Measurements from ENCODE around the gene IAPP. TPM values are rescaled to one million over a fixed set of nuclear protein-coding genes. Genes with fewer than 3 reads are reported as not detected.

IAPP gene
- total and polyA plus RNA-seq, 8 donors, result not detected

GRCh38 chr12:21334771-21335325, 37.9 kb upstream of the IAPP start, which contains the start of gene SLCO1A2:
SLCO1A2 (minus strand) TSS chr12:21334917; CDS start chr12:21334647, 270 bp downstream.
- Histone ChIP-seq H3K9me3 (peaks cover 0 to 23% of the 10 kb centered on the region in 2 donors), H3K27ac (no peak within 1 kb of the TSS), H3K4me3 (no peak within 1 kb of the TSS), H3K27me3 (no peaks in the 10 kb centered on the region), H3K36me3 (no peaks in the 10 kb centered on the region), H3K4me1 (no peaks in the 10 kb centered on the region)
- no peak for TF ChIP-seq CTCF (IDR thresholded peaks at IDR 0.05)
- ATAC-seq (peak; percentile 75), DNase-seq (no peak)
- intact Hi-C loops (cut with DNase I), result no loop called here

- no peak overlapping the region for H3K4me3 ChIP-seq
- intact Hi-C loops (cut with DNase I), result no loop called here
- no peaks in the 10 kb centered on the region for H3K27me3 ChIP-seq
- H3K27ac ChIP-seq, result no peak overlapping the region
- no peaks in the 10 kb centered on the region for H3K4me1 ChIP-seq
- DNase-seq (no peak), ATAC-seq (peak; percentile 33)
- H3K9me3 ChIP-seq, result peaks cover 0 to 5% of the 10 kb centered on the region in 2 donors
- H3K36me3 ChIP-seq, result no peaks in the 10 kb centered on the region
- no peak for TF ChIP-seq CTCF (IDR thresholded peaks at IDR 0.05)
These were observed 36.0 kb upstream of the IAPP start for GRCh38 chr12:21336656-21337055.

- ATAC-seq, result no peak
- no peak overlapping the region for H3K4me3 ChIP-seq
These were observed 35.2 kb upstream of the IAPP start for GRCh38 chr12:21337453-21337852.

GRCh38 chr12:21337959-21338744, 34.5 kb upstream of the IAPP start:
- no peak for DNase-seq
- Histone ChIP-seq H3K36me3 (no peaks in the 10 kb centered on the region), H3K27me3 (no peaks in the 10 kb centered on the region), H3K4me1 (no peaks in the 10 kb centered on the region), H3K4me3 (no peak overlapping the region), H3K27ac (no peak overlapping the region), H3K9me3 (no peaks in the 10 kb centered on the region)
- no peak for TF ChIP-seq CTCF (IDR thresholded peaks at IDR 0.05)
- ATAC-seq, result no peak
- intact Hi-C loops (cut with DNase I), result no loop called here

More at GRCh38 chr12:21337453-21337852, 35.2 kb upstream of the IAPP start:
- Histone ChIP-seq H3K4me1 (no peaks in the 10 kb centered on the region), H3K36me3 (no peaks in the 10 kb centered on the region), H3K27me3 (no peaks in the 10 kb centered on the region), H3K9me3 (no peaks in the 10 kb centered on the region), H3K27ac (no peak overlapping the region)
- DNase-seq, result no peak
- intact Hi-C loops (cut with DNase I), result no loop called here
- TF ChIP-seq CTCF (IDR thresholded peaks at IDR 0.05), result no peak

GRCh38 chr12:21339921-21340320, 32.8 kb upstream of the IAPP start:
- no peaks in the 10 kb centered on the region for H3K4me1 ChIP-seq
- H3K36me3 ChIP-seq, result no peaks in the 10 kb centered on the region
- no peaks in the 10 kb centered on the region for H3K9me3 ChIP-seq
- intact Hi-C loops (cut with DNase I), result no loop called here
- no peaks in the 10 kb centered on the region for H3K27me3 ChIP-seq
- no peak for DNase-seq
- H3K27ac ChIP-seq, result no peak overlapping the region
- no peak overlapping the region for H3K4me3 ChIP-seq
- no peak for TF ChIP-seq CTCF (IDR thresholded peaks at IDR 0.05)
- no peak for ATAC-seq

Data from left lung (tissue), 10 donors.